ENCODE data around the gene SPATA16.

Gene SPATA16

DNA sequence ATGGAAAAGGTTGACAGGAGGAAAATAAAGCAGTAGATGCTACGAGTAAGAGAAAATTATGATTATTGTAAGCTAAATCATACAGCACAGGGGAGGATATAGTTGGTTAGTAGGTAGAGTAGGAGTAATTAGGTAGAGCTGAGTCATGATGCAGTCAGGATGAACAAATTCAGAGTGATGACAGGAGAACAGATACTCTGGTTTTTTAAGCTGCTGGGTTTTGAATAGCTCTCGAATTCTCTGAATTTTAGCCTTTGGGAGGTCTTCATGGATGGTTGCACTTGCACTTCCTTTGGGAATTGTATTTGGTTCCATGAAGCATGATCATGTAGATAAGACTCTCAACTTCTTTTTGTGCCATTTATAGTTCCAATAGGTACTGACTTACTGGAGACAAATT, 294.3 kb downstream of the SPATA16 start:
- DNase-seq (ENCODE audit: insufficient read length, low spot score), result no peak

DNA sequence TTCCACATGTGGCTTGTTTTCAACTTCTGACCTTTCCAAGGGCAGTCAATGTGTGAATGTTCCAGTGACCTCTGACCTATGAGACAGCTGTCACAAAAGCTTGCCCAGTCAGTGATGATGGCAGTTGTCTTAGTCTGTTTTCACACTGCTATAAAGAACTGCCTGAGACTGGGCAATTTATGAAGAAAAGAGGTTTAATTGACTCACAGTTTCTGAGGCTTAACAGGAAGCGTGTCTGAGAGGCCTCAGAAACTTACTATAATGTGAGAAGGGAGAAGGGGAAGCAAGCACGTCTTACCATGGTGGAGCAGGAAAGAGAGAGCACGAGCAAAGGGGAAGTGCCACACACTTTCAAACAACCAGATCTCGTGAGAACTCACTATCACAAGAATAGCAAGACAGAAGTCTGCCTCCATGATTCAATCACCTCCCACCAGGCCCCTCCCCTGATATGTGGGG, 294.9 kb downstream of the SPATA16 start:
- FAIRE-seq (no peak), DNase-seq (ENCODE audit: insufficient read length, low spot score) (no peak)

More for the DNA sequence above, 294.3 kb downstream of the SPATA16 start:
- FAIRE-seq, result no peak

DNA sequence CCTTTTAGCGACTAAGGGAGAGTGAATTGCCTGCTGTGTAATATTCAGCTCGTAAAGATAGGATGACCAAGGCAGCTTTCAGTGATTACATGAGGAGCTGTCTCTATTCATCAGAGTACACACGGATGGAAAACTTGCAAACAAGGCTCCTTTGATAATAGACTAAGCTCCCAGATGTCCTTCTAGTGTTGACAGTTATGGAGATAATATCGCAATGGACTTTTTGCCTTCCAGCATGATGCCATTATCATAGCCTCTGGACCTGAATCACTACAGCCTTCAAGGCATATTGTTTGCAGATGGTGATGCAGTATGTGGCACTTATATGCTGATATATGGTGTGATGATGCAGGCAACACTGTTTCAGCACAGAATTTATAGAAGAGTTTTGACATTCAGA, 296.6 kb downstream of the SPATA16 start:
- no peak for DNase-seq (ENCODE audit: insufficient read length, low spot score)
- no peak for FAIRE-seq

DNA sequence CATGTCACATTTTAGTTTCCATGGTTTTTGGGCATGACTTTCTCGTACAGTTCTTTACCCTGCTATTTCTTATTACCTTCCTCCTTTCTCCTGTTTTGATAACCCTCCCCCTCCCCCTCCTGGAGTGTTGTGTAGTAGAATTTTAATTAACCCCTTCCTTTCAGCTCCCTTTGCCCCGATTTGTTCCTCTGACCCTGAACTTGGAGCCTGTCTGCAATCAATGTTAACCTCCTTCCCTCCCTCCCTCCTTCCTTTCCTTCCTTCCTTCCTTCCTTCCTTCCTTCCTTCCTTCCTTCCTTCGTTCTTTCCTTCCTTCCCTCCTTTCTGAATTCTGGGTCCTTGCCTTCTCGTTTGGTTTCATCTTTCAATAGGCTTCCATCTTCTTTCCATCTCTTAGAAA, 300.1 kb downstream of the SPATA16 start:
- DNase-seq (ENCODE audit: insufficient read length, low spot score) (no peak), FAIRE-seq (no peak)

DNA sequence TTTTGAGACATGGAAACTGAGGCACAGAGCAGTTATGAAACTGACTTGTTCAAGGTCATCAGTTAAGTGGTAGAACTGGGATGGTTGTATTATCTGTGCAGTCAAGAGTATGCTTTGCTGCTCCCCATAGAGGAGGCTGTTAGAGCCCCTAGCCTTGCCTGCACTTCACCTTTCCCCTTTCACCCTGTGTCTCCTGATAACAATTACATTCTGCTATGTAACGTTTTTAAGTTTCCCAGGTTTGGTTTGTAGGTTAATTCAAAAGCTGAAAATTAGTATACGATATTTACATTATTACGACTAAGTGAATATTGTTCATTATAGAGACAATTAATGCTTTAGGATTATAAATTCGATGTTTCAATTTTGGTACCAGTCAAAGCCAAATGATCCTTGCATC, 300.6 kb downstream of the SPATA16 start:
- no peak for FAIRE-seq

DNA sequence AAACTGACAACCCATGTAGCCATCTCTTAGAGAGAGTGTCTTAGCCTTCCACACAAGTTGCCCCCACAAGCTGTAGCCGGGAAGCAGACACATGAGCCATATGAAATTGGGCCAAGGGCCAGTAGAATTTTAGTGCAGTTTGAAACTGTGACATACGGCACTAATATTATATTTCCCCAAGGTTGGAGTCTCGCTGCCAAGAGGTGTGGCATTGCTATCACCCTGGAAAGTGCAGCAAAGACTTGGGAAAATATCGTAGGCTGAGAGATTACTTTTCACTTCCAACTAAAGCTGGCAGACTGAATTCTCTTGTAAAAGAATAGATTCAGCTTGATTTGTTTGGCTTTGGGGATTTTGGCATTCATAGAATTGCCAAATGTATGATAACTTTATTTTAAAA, 301.4 kb downstream of the SPATA16 start:
- DNase-seq (ENCODE audit: insufficient read length, low spot score), result no peak
- FAIRE-seq, result no peak

More for the DNA sequence above, 300.6 kb downstream of the SPATA16 start:
- DNase-seq (ENCODE audit: insufficient read length, low spot score), result no peak
